ENCODE data around the gene FBXO11.

FBXO11 gene

DNA sequence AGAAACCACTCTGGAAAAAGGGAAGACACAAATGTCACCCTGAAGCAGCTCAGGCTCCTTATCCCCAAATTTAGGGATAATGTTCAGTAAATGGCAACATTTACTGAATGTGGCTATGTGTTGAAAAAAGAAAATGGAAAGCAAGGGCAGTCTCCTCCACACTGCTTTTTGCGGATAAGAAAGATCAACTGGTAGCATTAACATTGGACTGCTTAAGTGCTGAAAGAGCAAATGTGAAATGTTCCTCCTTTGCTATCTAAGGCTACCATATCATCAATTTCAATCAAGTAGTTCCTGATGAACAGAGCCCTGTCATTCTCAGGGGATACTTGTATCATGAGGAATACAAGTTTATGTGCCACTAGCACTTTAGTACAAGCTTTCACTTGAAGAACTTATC lies 12.5 kb downstream of the FBXO11 start:
- H3K27ac ChIP-seq, result no peak overlapping the region
- TF ChIP-seq, protein P1, sequence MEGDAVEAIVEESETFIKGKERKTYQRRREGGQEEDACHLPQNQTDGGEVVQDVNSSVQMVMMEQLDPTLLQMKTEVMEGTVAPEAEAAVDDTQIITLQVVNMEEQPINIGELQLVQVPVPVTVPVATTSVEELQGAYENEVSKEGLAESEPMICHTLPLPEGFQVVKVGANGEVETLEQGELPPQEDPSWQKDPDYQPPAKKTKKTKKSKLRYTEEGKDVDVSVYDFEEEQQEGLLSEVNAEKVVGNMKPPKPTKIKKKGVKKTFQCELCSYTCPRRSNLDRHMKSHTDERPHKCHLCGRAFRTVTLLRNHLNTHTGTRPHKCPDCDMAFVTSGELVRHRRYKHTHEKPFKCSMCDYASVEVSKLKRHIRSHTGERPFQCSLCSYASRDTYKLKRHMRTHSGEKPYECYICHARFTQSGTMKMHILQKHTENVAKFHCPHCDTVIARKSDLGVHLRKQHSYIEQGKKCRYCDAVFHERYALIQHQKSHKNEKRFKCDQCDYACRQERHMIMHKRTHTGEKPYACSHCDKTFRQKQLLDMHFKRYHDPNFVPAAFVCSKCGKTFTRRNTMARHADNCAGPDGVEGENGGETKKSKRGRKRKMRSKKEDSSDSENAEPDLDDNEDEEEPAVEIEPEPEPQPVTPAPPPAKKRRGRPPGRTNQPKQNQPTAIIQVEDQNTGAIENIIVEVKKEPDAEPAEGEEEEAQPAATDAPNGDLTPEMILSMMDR (conservative IDR thresholded peaks at IDR 0.05), result no peak
- no peak for TF ChIP-seq ZFX (IDR thresholded peaks at IDR 0.05)

DNA sequence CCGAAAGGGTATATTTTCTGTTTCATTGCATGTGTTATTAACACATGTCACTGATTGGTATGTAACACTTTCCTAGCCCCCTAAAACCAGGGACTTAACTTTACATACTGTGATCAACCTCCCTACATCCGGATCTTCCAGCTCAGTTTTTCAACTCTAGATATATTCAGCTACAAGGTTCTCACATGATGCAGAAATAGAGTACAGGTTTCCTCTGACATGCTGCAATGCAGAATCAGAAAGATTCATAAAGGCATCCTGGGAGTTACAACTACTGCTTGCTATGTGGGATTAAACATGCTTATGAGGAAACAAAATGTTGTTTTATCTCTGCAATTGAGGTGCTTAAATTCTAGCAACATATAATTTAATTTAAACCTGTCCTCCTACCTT lies 14.0 kb downstream of the FBXO11 start:
- H3K27ac ChIP-seq, result no peak overlapping the region
- no peak for TF ChIP-seq ZFX (IDR thresholded peaks at IDR 0.05)

DNA sequence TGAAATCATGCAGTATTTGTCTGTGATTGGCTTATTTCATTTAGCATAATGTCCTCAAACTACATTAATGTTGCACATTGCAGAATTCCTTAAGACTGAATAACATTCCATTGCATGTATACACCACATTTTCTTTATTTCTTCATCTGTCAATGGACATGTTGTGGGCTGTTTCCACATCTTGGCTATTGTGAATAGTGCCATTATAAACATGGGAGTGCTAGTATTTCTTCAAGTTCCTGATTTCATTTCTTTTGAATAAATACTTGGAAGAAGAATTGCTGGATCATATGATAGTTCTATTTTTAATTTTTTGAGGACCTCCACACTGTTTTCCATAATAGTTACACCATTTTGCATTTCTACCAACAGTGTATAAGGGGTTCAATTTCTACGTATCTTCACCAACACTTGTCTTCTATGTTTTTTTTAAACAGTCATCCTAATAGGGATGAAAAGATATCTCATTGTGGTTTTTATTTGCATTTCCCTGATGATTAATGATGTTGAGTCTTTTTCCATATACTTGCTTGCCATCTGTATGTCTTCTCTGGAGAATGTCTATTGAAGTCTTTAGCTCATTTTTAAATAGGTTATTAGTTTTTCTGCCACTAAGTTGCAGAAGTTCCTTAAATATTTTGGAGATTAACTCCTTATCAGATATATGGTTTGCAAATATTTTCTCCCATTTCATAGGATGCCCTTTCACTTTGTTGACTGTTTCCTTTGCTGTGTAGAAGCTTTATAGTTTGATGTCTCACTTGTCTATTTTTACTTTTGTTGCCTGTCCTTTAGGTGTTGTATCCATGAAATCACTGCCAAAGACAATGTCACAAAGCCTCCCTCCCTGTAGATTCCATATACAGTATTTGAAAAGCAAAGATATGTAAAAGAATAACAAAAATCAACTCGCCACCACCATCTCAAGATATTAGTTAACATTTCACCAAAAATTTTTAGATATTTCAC lies 14.6 kb downstream of the FBXO11 start:
- no peak for TF ChIP-seq ZFX (IDR thresholded peaks at IDR 0.05)
- TF ChIP-seq, protein P1 (conservative IDR thresholded peaks at IDR 0.05), result no peak
- no peak overlapping the region for H3K27ac ChIP-seq

DNA sequence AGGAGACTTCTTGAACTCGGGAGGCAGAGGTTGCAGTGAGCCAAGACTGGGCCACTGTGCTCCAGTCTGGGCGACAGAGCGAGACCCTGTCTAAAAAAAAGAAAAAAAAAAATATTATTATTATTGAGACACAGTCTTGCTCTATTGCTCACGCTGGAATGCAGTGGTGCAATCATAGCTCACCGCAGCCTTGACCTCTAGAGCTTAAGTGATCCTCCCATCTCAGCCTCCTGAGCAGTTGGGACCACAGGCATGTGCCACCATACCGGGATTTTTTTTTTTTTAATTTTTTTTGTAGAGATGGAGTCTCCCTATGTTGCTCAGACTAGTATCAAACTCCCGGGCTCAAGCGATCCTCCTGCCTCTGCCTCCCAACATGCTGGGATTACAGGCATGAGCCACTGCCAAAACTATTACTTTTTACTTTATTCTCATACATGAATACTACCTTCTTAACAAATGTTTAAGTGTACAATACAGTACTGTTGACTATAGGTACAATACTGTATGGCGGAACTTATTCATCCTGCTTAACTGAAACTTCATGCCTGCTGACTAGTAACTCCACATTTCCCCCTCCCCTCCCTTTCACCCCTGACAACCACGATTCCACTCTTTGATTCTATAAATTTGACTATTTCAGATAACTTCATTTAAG lies 15.5 kb downstream of the FBXO11 start:
- TF ChIP-seq, protein P1 (conservative IDR thresholded peaks at IDR 0.05), result no peak
- no peak for TF ChIP-seq ZFX (IDR thresholded peaks at IDR 0.05)
- H3K27ac ChIP-seq, result no peak overlapping the region

DNA sequence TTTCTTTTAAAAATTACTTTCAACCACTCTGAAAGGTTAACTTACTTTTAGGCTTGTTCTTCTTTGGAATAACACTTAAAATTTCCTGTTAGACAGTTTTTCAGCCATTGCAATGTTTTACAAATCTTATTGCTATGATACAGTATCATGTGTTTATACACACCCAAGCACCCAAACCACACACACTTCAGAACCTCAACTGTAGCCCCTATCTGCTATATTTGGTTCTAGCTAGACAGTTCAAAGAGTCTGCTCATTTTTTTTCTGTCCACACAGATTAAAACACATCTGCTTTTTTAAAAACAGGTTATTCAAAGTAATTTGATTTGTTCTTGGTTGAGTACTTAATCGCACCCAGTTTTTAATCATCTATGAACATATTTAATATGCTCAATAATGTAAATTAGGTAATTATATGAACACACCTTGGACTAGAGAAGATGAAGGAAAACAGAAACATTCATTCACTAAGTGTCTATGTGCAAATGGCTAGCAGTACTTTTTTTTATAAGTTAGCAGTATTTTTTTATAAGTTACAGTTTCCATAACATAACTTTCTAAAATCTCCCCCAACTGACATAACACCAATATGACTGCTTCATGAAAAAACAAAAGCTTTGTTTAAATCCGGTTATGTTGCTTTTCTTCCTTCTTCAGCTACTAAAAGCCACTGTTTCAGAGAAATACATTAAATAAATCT lies 17.6 kb downstream of the FBXO11 start:
- TF ChIP-seq, protein P1 (conservative IDR thresholded peaks at IDR 0.05), result no peak
- TF ChIP-seq ZFX (IDR thresholded peaks at IDR 0.05), result no peak
- no peak overlapping the region for H3K27ac ChIP-seq

DNA sequence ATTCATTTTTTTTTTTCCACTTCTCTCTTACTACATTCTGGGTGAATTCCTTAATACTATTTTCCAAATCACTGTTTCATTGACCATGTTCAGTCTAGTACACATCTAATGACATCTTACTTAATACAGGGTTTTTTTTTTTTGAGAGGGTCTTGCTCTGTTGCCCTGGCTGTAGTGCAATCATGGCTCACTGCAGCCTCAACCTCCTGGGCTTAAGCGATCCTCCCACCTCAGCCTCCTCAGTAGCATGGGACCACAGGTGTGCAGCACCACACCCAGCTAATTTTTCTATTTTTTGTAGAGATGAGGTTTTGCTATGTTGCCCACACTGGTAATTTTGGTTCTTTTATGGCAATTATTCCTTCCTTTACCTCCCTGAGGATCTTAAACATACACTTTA lies 29.4 kb downstream of the FBXO11 start:
- TF ChIP-seq, protein P1 (conservative IDR thresholded peaks at IDR 0.05), result no peak
- no peak for TF ChIP-seq ZFX (IDR thresholded peaks at IDR 0.05)
- H3K27ac ChIP-seq, result no peak overlapping the region

DNA sequence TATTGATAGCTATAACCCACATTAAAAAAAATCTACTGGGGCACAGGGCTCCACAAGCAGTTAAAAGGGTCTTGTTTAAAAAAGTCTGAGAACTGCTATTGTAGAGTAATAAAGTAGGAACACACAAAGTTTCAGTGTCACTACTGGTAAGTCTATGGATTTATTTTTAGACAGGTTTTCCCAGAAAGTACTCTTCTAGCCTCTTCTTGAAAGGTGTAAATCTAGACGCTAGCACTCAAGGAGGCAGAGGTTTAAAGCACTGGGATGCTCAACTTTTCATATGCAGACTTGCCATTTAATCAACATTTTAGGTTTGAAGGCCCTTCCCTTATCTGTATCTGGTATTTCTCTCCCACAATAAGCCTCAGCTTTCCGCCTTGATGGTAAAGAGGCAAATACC lies 33.4 kb downstream of the FBXO11 start:
- H3K27ac ChIP-seq, result no peak overlapping the region
- TF ChIP-seq, protein P1 (conservative IDR thresholded peaks at IDR 0.05), result no peak
- TF ChIP-seq ZFX (IDR thresholded peaks at IDR 0.05), result no peak
